OCI-LY3 (cell line): Measurements from ENCODE around the gene KLHL29.

Source experiments
- H2AFZ ChIP-seq: fragments of 200-600, 300-600 bp; shearing (Covaris generic); 2 replicates; pipeline ENCODE4 v1.6.0; 2014; ENCODE audit warnings: antibody characterized with exemption, low read depth, low read length
- H3K27ac ChIP-seq: fragments of 200-600, 300-600 bp; sonication (generic); 2 replicates; pipeline ENCODE4 v1.5.1; 2014; ENCODE audit warnings: mild to moderate bottlenecking, low read length, moderate library complexity, mixed read lengths
- H3K27me3 ChIP-seq: fragments of 200-600, 300-600 bp; sonication (generic); 2 replicates; pipeline ENCODE4 v1.6.1; 2014; ENCODE audit warnings: low read depth, low read length, mixed read lengths
- H3K36me3 ChIP-seq: fragments of 200-600, 300-600 bp; sonication (generic); replicated peaks from 2 replicates; pipeline ENCODE3; 2014; ENCODE audit warnings: low read depth, low read length, mixed read lengths
- H3K4me1 ChIP-seq: fragments of 300-600, 200-600 bp; sonication (generic); 2 replicates; pipeline ENCODE4 v1.6.1; 2014; ENCODE audit warnings: low read length, mixed read lengths
- H3K4me2 ChIP-seq: fragments of 200-600, 300-600 bp; sonication (generic); 2 replicates; pipeline ENCODE4 v1.6.1; 2014; ENCODE audit warnings: low read length, mixed read lengths
- H3K4me3 ChIP-seq: fragments of 300-600, 200-600 bp; sonication (generic); 2 replicates; pipeline ENCODE4 v1.5.1; 2014; ENCODE audit warnings: antibody characterized with exemption, mild to moderate bottlenecking, low read length, moderate library complexity
- H3K79me2 ChIP-seq: fragments of 300-600, 200-600 bp; shearing (Covaris generic); 2 replicates; pipeline ENCODE4 v1.6.1; 2014; ENCODE audit warnings: mild to moderate bottlenecking, low read length, mixed read lengths
- H3K9ac ChIP-seq: fragments of 300-600, 200-600 bp; shearing (Covaris generic); 2 replicates; pipeline ENCODE4 v1.6.0; 2014; ENCODE audit warnings: mild to moderate bottlenecking, low read length, moderate library complexity
- H3K9me3 ChIP-seq: fragments of 200-600, 300-600 bp; shearing (Covaris generic); 2 replicates; pipeline ENCODE4 v1.6.1; 2014; ENCODE audit warnings: low read length, mixed read lengths; ENCODE audit not compliant: insufficient read depth
- H4K20me1 ChIP-seq: fragments of 200-600, 300-600 bp; sonication (generic); 2 replicates; pipeline ENCODE4 v1.6.1; 2016; ENCODE audit warnings: low read length, mixed read lengths; ENCODE audit not compliant: insufficient read depth
- EZH2phosphoT487 ChIP-seq: fragments of 200-600 bp; shearing (Covaris generic); IDR thresholded peaks from 2 replicates; pipeline ENCODE4 v1.6.1; 2018; ENCODE audit warnings: antibody characterized with exemption, mixed run types, low read depth
- TF ChIP-seq, protein P1 (sequence below): fragments of 200-600, 300-600 bp; sonication (generic); IDR thresholded peaks from 2 replicates; pipeline ENCODE4 v1.5.1; 2014; ENCODE audit warnings: antibody characterized with exemption, low read length, low read depth

Gene KLHL29

DNA sequence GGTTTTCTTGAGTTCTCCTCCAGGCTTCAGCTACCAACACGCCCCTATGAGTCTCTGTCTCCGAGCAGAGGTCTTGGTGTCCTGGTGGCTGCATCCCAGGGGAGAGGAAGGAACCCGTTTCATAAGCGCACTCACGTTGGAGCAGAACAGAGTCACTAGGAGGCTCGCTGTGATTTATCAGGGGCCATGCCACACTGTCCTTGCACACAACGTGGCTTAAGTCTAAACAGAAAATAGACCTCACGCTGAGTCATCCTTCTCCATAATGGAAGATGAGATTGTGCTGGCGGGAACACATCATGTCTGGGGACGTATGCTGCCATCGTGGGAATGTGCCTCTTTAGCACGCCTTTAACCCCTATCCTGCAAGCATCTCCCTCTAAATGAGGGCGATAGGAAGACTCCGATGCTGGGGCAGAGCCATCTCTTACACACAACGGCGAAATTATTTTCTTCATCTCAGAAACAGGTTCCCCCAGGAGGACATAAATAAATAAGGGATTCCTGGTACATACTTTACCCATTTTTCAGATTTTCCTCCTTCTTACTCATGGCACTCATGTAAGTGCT is 211.4 kb downstream of the KLHL29 start:
- H2AFZ ChIP-seq = no peak overlapping the region
- no peak for TF ChIP-seq EZH2phosphoT487
- TF ChIP-seq, protein P1, sequence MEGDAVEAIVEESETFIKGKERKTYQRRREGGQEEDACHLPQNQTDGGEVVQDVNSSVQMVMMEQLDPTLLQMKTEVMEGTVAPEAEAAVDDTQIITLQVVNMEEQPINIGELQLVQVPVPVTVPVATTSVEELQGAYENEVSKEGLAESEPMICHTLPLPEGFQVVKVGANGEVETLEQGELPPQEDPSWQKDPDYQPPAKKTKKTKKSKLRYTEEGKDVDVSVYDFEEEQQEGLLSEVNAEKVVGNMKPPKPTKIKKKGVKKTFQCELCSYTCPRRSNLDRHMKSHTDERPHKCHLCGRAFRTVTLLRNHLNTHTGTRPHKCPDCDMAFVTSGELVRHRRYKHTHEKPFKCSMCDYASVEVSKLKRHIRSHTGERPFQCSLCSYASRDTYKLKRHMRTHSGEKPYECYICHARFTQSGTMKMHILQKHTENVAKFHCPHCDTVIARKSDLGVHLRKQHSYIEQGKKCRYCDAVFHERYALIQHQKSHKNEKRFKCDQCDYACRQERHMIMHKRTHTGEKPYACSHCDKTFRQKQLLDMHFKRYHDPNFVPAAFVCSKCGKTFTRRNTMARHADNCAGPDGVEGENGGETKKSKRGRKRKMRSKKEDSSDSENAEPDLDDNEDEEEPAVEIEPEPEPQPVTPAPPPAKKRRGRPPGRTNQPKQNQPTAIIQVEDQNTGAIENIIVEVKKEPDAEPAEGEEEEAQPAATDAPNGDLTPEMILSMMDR = no peak
- H3K9ac ChIP-seq = no peak overlapping the region
- H3K4me1 ChIP-seq = no peaks in the 10 kb centered on the region
- no peak overlapping the region for H3K4me2 ChIP-seq
- no peaks in the 10 kb centered on the region for H3K36me3 ChIP-seq
- H4K20me1 ChIP-seq = no peaks in the 10 kb centered on the region
- H3K79me2 ChIP-seq = no peaks in the 10 kb centered on the region
- H3K27ac ChIP-seq = no peak overlapping the region
- no peaks in the 10 kb centered on the region for H3K9me3 ChIP-seq
- peaks cover 4% of the 10 kb centered on the region; the same call in 1 of the 2 replicates for H3K27me3 ChIP-seq
- no peak overlapping the region for H3K4me3 ChIP-seq

DNA sequence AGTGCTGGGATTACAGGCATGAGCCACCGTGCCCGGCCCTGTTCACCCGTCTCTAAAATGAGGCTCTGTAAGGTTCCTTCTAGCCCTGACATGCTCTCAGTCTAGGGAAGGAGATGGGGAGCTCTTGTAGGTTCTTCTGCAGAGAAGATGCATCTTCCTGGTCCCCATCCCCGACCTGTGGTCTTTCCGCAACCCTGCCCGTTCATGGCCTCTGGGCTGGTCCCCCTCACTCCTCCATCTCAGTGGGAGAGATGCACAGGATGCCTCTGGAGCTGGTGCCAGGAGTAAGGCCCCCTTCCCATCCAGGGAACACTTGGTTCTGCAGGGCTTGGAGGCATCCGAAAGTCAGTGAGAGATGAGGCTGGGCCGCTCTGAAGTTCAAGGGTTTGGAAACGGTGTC is 212.7 kb downstream of the KLHL29 start:
- Histone ChIP-seq H3K4me3 (no peak overlapping the region), H3K9me3 (no peaks in the 10 kb centered on the region), H3K4me1 (no peaks in the 10 kb centered on the region), H3K9ac (no peak overlapping the region), H3K27ac (no peak overlapping the region), H2AFZ (no peak overlapping the region), H3K27me3 (peaks cover 4% of the 10 kb centered on the region; the same call in 1 of the 2 replicates), H3K79me2 (no peaks in the 10 kb centered on the region), H3K4me2 (no peak overlapping the region), H3K36me3 (no peaks in the 10 kb centered on the region), H4K20me1 (no peaks in the 10 kb centered on the region)
- TF ChIP-seq, protein P1 = no peak
- no peak for TF ChIP-seq EZH2phosphoT487

DNA sequence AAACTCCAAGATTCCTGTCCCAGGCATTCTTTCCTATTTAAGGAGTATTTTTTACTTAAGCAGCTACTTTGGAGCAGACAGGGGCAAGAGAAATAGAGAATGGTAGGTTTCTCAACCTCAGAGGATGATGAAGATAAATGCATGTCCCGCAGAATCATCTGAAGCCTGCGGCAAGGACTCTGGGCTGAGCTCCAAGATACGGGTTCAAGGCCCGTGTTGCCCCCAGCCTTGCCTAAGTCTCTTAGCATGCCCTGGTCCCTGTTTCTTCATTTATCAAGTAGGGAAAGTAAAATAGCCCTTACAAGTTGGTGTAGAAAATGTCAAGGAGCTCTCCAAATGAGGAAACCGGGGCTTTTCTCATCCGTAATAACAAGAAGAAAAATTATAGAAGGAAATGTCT is 214.0 kb downstream of the KLHL29 start:
- Histone ChIP-seq H3K4me3 (no peak overlapping the region), H3K79me2 (no peaks in the 10 kb centered on the region), H3K27ac (no peak overlapping the region), H2AFZ (no peak overlapping the region), H3K4me2 (no peak overlapping the region), H3K27me3 (0 out of 2 replicates have a peak, but pooled peaks cover 4% of the 10 kb centered on the region), H3K9ac (no peak overlapping the region), H3K9me3 (no peaks in the 10 kb centered on the region), H3K4me1 (no peaks in the 10 kb centered on the region), H4K20me1 (no peaks in the 10 kb centered on the region), H3K36me3 (no peaks in the 10 kb centered on the region)
- TF ChIP-seq EZH2phosphoT487 = no peak
- TF ChIP-seq, protein P1 = no peak

DNA sequence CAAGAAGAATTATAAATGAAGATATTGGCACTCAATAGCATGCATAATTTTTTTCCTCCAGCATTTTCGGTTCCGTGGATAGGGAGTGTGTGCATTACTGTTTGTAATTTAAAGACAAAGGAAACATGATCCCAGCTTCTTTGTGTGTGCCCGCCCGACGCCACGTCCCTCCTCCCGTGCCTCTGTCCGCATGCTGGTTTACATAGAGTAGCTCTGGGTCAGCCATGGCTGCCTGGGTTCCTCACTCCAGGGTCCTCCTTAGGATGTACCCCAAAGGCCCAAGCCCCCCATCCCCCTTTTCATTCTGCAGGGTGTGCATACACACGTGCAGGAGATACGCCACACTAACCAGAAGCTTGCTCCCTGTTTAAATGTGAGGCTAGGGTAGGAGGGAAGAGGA is 214.7 kb downstream of the KLHL29 start:
- Histone ChIP-seq H3K36me3 (no peaks in the 10 kb centered on the region), H3K79me2 (no peaks in the 10 kb centered on the region), H3K4me2 (no peak overlapping the region), H3K27ac (no peak overlapping the region), H3K4me3 (no peak overlapping the region), H2AFZ (no peak overlapping the region), H3K27me3 (0 out of 2 replicates have a peak, but pooled peaks cover 4% of the 10 kb centered on the region), H3K9me3 (no peaks in the 10 kb centered on the region), H3K4me1 (no peaks in the 10 kb centered on the region), H4K20me1 (no peaks in the 10 kb centered on the region), H3K9ac (no peak overlapping the region)
- no peak for TF ChIP-seq EZH2phosphoT487
- TF ChIP-seq, protein P1 = no peak
